ENCODE data around the gene TRAK2. TPM values are rescaled to one million over a fixed set of nuclear protein-coding genes. Genes with fewer than 3 reads are reported as not detected.
A peak's percentile ranks its signal among the peaks of the same experiment; 100 is the strongest.

TRAK2 gene
- total RNA-seq, 1 experiment from 2014 or later = 12.8 TPM

DNA sequence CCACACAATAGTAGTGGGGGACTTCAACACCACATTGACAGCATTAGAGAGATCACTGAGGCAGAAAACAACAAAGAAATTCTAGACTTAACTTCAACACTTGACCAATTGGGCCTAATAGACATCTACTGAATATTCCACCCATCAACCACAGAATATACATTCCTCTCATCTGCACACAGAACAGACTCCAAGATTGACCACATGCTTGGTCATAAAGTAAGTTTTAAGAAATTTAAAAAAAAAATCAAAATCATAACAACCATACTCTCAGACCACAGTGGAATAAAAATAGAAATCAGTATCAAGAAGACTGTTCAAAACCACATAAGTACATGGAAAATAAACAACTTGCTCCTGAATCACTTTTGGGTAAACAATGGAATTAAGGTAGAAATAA, 85.1 kb downstream of the TRAK2 start (continued):
- TF ChIP-seq, protein P1, sequence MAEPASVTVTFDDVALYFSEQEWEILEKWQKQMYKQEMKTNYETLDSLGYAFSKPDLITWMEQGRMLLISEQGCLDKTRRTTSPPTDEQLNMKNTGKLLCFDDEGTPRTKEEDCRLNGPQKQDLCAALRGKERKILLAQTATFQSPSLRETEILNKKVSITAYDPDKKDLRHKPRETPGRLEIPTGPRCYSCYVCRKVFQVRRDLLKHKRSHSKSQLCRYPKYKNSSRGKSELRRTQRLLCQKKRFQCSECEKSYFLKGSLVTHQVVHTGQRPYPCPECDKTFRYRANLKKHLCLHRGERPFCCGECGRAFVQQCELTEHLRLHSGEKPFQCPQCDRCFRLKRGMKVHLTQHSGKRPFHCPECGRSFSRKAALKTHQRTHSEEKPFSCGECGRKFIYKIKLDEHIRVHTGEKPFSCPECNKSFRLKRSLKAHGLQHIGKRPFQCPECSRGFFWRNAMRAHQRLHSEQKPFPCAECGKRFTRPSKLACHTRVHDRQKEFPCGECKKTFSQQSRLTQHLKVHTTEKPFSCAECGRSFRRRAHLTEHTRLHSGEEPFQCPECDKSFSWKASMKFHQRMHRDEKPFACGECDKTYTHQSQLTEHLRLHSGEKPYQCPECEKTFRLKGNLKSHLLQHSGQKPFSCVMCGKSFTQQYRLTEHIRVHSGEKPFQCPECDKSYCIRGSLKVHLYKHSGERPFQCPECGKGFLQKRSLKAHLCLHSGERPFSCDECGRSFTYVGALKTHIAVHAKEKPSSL (CRISPR knock-in tag; conservative IDR thresholded peaks at IDR 0.05) = no peak
- no peak for TF ChIP-seq ZNF396 (CRISPR knock-in tag; IDR thresholded peaks at IDR 0.05; ENCODE audit: borderline replicate concordance)

DNA sequence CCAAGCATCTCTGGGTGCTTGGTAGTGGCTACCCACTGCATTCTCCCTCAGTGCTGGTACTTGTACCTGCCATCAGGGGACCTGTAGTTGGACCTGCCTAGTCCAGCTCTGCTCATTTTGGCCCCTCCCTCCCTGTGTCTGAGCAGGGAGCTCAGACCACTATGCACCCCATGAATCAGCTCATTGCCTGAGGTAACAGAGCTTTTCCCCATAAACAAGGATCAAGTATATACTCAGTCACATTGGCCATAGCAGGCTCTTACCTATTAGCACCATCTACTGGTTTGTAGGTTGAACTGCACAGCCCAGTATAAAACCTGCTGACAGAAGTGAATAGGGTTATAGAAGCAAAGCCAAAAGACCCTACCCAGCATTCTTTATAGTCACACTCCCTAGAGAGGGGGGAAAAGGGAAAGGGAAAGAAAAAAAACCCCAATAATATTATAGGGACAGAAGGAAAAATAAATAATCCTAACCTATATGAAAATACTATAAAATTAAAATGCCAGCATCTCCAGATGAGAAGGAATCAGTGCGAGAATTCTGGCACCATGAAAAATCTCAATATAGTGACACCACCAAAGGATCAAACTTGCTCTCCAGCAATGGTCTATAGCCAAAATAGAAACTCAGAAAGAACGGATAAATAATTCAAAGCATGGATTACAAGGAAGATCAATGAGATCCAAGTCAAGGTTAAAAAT, 87.2 kb downstream of the TRAK2 start:
- Mint-ChIP-seq H3K4me1 (no peaks in the 10 kb centered on the region), H3K27ac (no peak overlapping the region), H3K27me3 (ENCODE audit: low read depth) (no peaks in the 10 kb centered on the region), H3K4me3 (no peak overlapping the region), H3K36me3 (peaks cover 8% of the 10 kb centered on the region), H3K9me3 (peaks cover 29% of the 10 kb centered on the region)
- CTCF ChIA-PET = interaction anchor here (0.6 to 1.7 kb wide), 14 partner anchors 12 to 400 kb away, joined by 3 to 26 read pairs (median 4); partner anchors contain the start of genes CASP10 and ORC2
- no peak for TF ChIP-seq SP1 (CRISPR knock-in tag; conservative IDR thresholded peaks at IDR 0.05)
- TF ChIP-seq, protein P2, sequence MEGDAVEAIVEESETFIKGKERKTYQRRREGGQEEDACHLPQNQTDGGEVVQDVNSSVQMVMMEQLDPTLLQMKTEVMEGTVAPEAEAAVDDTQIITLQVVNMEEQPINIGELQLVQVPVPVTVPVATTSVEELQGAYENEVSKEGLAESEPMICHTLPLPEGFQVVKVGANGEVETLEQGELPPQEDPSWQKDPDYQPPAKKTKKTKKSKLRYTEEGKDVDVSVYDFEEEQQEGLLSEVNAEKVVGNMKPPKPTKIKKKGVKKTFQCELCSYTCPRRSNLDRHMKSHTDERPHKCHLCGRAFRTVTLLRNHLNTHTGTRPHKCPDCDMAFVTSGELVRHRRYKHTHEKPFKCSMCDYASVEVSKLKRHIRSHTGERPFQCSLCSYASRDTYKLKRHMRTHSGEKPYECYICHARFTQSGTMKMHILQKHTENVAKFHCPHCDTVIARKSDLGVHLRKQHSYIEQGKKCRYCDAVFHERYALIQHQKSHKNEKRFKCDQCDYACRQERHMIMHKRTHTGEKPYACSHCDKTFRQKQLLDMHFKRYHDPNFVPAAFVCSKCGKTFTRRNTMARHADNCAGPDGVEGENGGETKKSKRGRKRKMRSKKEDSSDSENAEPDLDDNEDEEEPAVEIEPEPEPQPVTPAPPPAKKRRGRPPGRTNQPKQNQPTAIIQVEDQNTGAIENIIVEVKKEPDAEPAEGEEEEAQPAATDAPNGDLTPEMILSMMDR (IDR thresholded peaks at IDR 0.05) = peak; percentile 72
- no peak for DNase-seq (ENCODE audit: low spot score)
- ATAC-seq = peak; percentile 99
- POLR2A ChIA-PET = no interaction called here

DNA sequence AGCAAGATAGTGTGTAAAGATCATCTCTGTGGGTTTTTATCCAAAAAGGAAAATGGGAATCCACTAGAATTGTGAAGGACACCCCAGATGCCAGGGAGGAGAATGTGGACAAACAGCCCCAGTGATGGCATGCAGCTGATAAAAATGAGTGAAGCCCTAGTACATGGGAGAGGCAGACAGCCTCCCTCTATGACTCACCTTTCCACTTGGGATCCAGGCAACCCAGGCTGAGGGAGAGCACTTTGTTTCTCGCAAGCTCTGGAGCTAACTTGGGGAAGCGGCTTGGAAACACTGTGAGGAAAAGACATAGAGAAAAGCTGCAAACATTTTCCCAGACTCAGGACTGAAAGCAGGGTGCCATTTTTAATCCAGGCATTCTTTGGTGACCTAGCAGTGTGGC, 88.9 kb downstream of the TRAK2 start:
- DNase-seq (ENCODE audit: low spot score) (no peak), ATAC-seq (no peak)
- Mint-ChIP-seq H3K27me3 (ENCODE audit: low read depth) (no peaks in the 10 kb centered on the region), H3K4me3 (no peak overlapping the region), H3K4me1 (peaks cover 1% of the 10 kb centered on the region), H3K27ac (no peak overlapping the region), H3K9me3 (peaks cover 19% of the 10 kb centered on the region), H3K36me3 (peaks cover 8% of the 10 kb centered on the region)
- TF ChIP-seq, protein P3, sequence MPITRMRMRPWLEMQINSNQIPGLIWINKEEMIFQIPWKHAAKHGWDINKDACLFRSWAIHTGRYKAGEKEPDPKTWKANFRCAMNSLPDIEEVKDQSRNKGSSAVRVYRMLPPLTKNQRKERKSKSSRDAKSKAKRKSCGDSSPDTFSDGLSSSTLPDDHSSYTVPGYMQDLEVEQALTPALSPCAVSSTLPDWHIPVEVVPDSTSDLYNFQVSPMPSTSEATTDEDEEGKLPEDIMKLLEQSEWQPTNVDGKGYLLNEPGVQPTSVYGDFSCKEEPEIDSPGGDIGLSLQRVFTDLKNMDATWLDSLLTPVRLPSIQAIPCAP (CRISPR knock-in tag; IDR thresholded peaks at IDR 0.05) = no peak
- TF ChIP-seq, protein P4, sequence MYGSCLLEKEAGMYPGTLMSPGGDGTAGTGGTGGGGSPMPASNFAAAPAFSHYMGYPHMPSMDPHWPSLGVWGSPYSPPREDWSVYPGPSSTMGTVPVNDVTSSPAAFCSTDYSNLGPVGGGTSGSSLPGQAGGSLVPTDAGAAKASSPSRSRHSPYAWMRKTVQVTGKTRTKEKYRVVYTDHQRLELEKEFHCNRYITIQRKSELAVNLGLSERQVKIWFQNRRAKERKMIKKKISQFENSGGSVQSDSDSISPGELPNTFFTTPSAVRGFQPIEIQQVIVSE (CRISPR knock-in tag; IDR thresholded peaks at IDR 0.05; ENCODE audit: borderline replicate concordance) = no peak
- TF ChIP-seq ZNF416 (CRISPR knock-in tag; IDR thresholded peaks at IDR 0.05) (no peak), ETV6 (CRISPR knock-in tag; IDR thresholded peaks at IDR 0.05) (no peak), GABPB1 (CRISPR knock-in tag; IDR thresholded peaks at IDR 0.05) (no peak), JUN (CRISPR knock-in tag; IDR thresholded peaks at IDR 0.05) (no peak), CREM (CRISPR knock-in tag; IDR thresholded peaks at IDR 0.05) (no peak), NR2C2 (CRISPR knock-in tag; IDR thresholded peaks at IDR 0.05) (no peak), MYBL2 (CRISPR knock-in tag; IDR thresholded peaks at IDR 0.05) (no peak), SOX15 (CRISPR knock-in tag; IDR thresholded peaks at IDR 0.05) (no peak), EMX1 (CRISPR knock-in tag; IDR thresholded peaks at IDR 0.05) (no peak), ZNF671 (CRISPR knock-in tag; IDR thresholded peaks at IDR 0.05) (no peak)
- TF ChIP-seq, protein P5, sequence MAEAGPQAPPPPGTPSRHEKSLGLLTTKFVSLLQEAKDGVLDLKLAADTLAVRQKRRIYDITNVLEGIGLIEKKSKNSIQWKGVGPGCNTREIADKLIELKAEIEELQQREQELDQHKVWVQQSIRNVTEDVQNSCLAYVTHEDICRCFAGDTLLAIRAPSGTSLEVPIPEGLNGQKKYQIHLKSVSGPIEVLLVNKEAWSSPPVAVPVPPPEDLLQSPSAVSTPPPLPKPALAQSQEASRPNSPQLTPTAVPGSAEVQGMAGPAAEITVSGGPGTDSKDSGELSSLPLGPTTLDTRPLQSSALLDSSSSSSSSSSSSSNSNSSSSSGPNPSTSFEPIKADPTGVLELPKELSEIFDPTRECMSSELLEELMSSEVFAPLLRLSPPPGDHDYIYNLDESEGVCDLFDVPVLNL (CRISPR knock-in tag; IDR thresholded peaks at IDR 0.05; ENCODE audit: borderline replicate concordance, low read depth) = no peak
- TF ChIP-seq, protein P6, sequence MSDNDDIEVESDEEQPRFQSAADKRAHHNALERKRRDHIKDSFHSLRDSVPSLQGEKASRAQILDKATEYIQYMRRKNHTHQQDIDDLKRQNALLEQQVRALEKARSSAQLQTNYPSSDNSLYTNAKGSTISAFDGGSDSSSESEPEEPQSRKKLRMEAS (CRISPR knock-in tag; IDR thresholded peaks at IDR 0.05) = no peak
- TF ChIP-seq, protein P7, sequence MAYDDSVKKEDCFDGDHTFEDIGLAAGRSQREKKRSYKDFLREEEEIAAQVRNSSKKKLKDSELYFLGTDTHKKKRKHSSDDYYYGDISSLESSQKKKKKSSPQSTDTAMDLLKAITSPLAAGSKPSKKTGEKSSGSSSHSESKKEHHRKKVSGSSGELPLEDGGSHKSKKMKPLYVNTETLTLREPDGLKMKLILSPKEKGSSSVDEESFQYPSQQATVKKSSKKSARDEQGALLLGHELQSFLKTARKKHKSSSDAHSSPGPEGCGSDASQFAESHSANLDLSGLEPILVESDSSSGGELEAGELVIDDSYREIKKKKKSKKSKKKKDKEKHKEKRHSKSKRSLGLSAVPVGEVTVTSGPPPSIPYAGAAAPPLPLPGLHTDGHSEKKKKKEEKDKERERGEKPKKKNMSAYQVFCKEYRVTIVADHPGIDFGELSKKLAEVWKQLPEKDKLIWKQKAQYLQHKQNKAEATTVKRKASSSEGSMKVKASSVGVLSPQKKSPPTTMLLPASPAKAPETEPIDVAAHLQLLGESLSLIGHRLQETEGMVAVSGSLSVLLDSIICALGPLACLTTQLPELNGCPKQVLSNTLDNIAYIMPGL (CRISPR knock-in tag; IDR thresholded peaks at IDR 0.05) = no peak
- ChIA-PET POLR2A (interaction anchor here (1.0 kb wide), 1 partner anchor 18 kb away, joined by 3 read pairs; no protein-coding TSS in a partner anchor), CTCF (no interaction called here)

Data from WTC11 (cell line).